Parathyroid adenoma (tissue), 2 donors: ENCODE measurements around the gene TMCC1.
A peak's percentile ranks its signal among the peaks of the same experiment; 100 is the strongest.
"Not testable (repeated sequence)": the region's sequence is repeated elsewhere in the genome, so short reads cannot be mapped to it uniquely, and the experiment has no call there.

ENCODE experiments used
- H2AFZ ChIP-seq: fragments of 300-600 bp; sonication (generic); one replicate; pipeline ENCODE4 v1.7.0; 2017; ENCODE audit warnings: antibody characterized with exemption, mild to moderate bottlenecking
- H3K27ac ChIP-seq: fragments of 300-600 bp; sonication (generic); one replicate; pipeline ENCODE4 v1.7.0; 2017
- H3K27me3 ChIP-seq: fragments of 300-600 bp; sonication (generic); one replicate; pipeline ENCODE4 v1.7.0; 2017; ENCODE audit warnings: low read length; ENCODE audit not compliant: control insufficient read depth, insufficient read depth
- H3K36me3 ChIP-seq: fragments of 300-600 bp; sonication (generic); one replicate; pipeline ENCODE4 v1.7.0; 2017; ENCODE audit warnings: low read length; ENCODE audit not compliant: control insufficient read depth, insufficient read depth
- H3K4me1 ChIP-seq: fragments of 300-600 bp; sonication (generic); one replicate; pipeline ENCODE4 v1.7.0; 2017; ENCODE audit warnings: control low read depth
- H3K4me2 ChIP-seq: fragments of 300-600 bp; sonication (generic); one replicate; pipeline ENCODE4 v1.7.0; 2017; ENCODE audit warnings: low read length
- H3K4me3 ChIP-seq: fragments of 300-600 bp; sonication (generic); one replicate; pipeline ENCODE4 v1.7.0; 2017; ENCODE audit warnings: low read depth, low read length
- H3K79me2 ChIP-seq: fragments of 300-600 bp; sonication (generic); one replicate; pipeline ENCODE4 v1.7.0; 2017; ENCODE audit warnings: control low read depth
- H3K9ac ChIP-seq: fragments of 300-600 bp; sonication (generic); one replicate; pipeline ENCODE4 v1.7.0; 2017; ENCODE audit warnings: mild to moderate bottlenecking
- H3K9me3 ChIP-seq: fragments of 300-600 bp; sonication (generic); one replicate; pipeline ENCODE4 v1.7.0; 2017; ENCODE audit warnings: low read length; ENCODE audit not compliant: control insufficient read depth
- TF ChIP-seq, protein P1 (sequence below): fragments of 300-600 bp; sonication (generic); IDR thresholded peaks from one replicate; pipeline ENCODE4 v1.7.0; 2017; ENCODE audit warnings: antibody characterized with exemption, mild to moderate bottlenecking
- donor health status: primary hyperparathyroidism.

TMCC1 gene

GRCh38 chr3:129908417-129908816 lies 14.9 kb upstream of the TMCC1 start:
- Histone ChIP-seq H3K4me2 (no peak overlapping the region), H3K79me2 (no peaks in the 10 kb centered on the region), H3K4me3 (no peak overlapping the region), H2AFZ (no peak overlapping the region), H3K9ac (no peak overlapping the region), H3K27me3 (no peaks in the 10 kb centered on the region), H3K4me1 (peaks cover 1% of the 10 kb centered on the region), H3K36me3 (no peaks in the 10 kb centered on the region), H3K9me3 (no peaks in the 10 kb centered on the region), H3K27ac (no peak overlapping the region)
- TF ChIP-seq, protein P1, sequence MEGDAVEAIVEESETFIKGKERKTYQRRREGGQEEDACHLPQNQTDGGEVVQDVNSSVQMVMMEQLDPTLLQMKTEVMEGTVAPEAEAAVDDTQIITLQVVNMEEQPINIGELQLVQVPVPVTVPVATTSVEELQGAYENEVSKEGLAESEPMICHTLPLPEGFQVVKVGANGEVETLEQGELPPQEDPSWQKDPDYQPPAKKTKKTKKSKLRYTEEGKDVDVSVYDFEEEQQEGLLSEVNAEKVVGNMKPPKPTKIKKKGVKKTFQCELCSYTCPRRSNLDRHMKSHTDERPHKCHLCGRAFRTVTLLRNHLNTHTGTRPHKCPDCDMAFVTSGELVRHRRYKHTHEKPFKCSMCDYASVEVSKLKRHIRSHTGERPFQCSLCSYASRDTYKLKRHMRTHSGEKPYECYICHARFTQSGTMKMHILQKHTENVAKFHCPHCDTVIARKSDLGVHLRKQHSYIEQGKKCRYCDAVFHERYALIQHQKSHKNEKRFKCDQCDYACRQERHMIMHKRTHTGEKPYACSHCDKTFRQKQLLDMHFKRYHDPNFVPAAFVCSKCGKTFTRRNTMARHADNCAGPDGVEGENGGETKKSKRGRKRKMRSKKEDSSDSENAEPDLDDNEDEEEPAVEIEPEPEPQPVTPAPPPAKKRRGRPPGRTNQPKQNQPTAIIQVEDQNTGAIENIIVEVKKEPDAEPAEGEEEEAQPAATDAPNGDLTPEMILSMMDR, result no peak

DNA sequence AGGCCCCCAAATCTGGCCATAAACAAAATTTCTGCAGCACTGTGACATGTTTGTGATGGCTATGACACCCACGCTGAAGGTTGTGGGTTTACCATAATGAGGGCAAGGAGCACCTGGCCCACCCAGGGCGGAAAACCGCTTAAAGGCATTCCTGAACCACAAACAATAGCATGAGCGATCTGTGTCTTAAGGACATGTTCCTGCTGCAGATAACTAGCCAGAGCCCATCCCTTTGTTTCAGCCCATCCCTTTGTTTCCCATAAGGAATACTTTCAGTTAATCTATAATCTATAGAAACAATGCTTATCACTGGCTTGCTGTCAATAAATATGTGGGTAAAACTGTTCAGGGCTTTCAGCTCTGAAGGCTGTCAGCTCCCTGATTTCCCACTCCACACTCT lies 7.8 kb upstream of the TMCC1 start:
- not testable (repeated sequence) for H3K27ac ChIP-seq, H3K4me2 ChIP-seq, H3K4me3 ChIP-seq, H3K9me3 ChIP-seq, H3K4me1 ChIP-seq, H2AFZ ChIP-seq, H3K9ac ChIP-seq, H3K27me3 ChIP-seq, H3K79me2 ChIP-seq, H3K36me3 ChIP-seq

GRCh38 chr3:129897026-129897425 lies 3.5 kb upstream of the TMCC1 start:
- TF ChIP-seq, protein P1, result no peak
- no peaks in the 10 kb centered on the region for H3K36me3 ChIP-seq
- peaks cover 6% of the 10 kb centered on the region for H3K79me2 ChIP-seq
- no peak overlapping the region for H3K4me2 ChIP-seq
- H3K27me3 ChIP-seq, result no peaks in the 10 kb centered on the region
- no peaks in the 10 kb centered on the region for H3K4me1 ChIP-seq
- no peak overlapping the region for H2AFZ ChIP-seq
- no peak overlapping the region for H3K9ac ChIP-seq
- H3K9me3 ChIP-seq, result no peaks in the 10 kb centered on the region
- no peak overlapping the region for H3K27ac ChIP-seq
- no peak overlapping the region for H3K4me3 ChIP-seq

DNA sequence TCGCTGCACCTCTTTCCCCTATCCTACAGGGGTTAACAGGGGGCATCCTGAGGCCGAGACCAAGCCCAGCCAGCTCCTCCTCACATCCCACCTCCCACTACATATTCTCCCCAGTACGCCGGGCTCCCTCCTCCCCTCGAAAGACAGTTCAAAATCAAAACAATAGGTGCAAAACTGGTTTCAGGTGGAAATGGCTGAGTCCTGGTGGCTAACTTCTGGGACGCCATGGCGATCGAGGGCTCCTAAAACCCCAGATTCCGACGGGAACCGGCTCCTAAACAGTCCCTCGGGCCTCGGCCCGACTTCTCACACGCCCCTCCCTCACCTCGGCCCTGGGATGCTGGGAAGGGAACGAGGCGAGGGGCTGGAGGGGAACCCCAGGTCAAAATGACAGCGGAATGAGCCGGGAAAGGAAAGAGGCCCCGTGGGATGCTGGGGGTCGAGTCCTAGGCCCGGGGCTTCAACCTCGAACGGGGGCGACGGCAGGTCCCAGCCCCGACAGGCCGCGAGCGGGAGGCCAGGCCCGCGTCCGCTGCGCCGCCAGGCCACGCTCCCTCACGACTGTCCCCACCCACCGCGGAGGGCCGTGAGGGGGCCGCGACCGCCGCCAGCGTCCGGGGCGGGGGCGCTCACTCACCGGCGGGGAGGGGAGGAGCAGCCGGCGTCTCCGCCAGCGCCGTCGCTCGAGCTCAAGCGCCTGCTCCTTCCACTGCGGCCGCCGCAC lies 492 bp downstream of the TMCC1 start:
- Histone ChIP-seq H2AFZ (peak overlapping the region; percentile 99), H3K36me3 (no peaks in the 10 kb centered on the region), H3K79me2 (peaks cover 17% of the 10 kb centered on the region), H3K27me3 (no peaks in the 10 kb centered on the region), H3K27ac (peak overlapping the region; percentile 95), H3K4me3 (peak overlapping the region; percentile 98), H3K4me2 (peak overlapping the region; percentile 92), H3K4me1 (peaks cover 2% of the 10 kb centered on the region), H3K9ac (peak overlapping the region; percentile 90), H3K9me3 (no peaks in the 10 kb centered on the region)
- TF ChIP-seq, protein P1, result no peak

GRCh38 chr3:129892486-129892856 lies 1.0 kb downstream of the TMCC1 start:
- Histone ChIP-seq H2AFZ (peak overlapping the region; percentile 99), H3K9me3 (no peaks in the 10 kb centered on the region), H3K9ac (peak overlapping the region; percentile 90), H3K36me3 (no peaks in the 10 kb centered on the region), H3K79me2 (peaks cover 17% of the 10 kb centered on the region), H3K27ac (peak overlapping the region; percentile 95), H3K4me2 (peak overlapping the region; percentile 92), H3K27me3 (no peaks in the 10 kb centered on the region), H3K4me3 (peak overlapping the region; percentile 98), H3K4me1 (peaks cover 2% of the 10 kb centered on the region)
- TF ChIP-seq, protein P1, result no peak
